HG02610 (cell line): ENCODE measurements around the gene EHMT1.
A peak's percentile ranks its signal among the peaks of the same experiment; 100 is the strongest.
"Not testable (repeated sequence)": the region's sequence is repeated elsewhere in the genome, so short reads cannot be mapped to it uniquely, and the experiment has no call there.

Experiments used
- ATAC-seq: cut with Tn5 transposase; IDR thresholded peaks from one replicate; pipeline ENCODE4 v1.9.1; 2021; ENCODE audit warnings: mild to moderate bottlenecking, moderate library complexity; ENCODE audit not compliant: unreplicated experiment

Gene EHMT1

GRCh38 chr9:137715866-137716693, 97.3 kb downstream of the EHMT1 start:
- ATAC-seq, result not testable (repeated sequence)

GRCh38 chr9:137716694-137717287, 98.0 kb downstream of the EHMT1 start:
- ATAC-seq, result no peak

- no peak for ATAC-seq
Observed at GRCh38 chr9:137717776-137718327, 99.0 kb downstream of the EHMT1 start.

GRCh38 chr9:137719194-137719593, 100.4 kb downstream of the EHMT1 start:
- no peak for ATAC-seq

- no peak for ATAC-seq
Observed at GRCh38 chr9:137720571-137721110, 101.8 kb downstream of the EHMT1 start.

GRCh38 chr9:137721479-137721878, 102.7 kb downstream of the EHMT1 start:
- ATAC-seq, result no peak

GRCh38 chr9:137721899-137722298, 103.1 kb downstream of the EHMT1 start:
- no peak for ATAC-seq

- no peak for ATAC-seq
Observed at GRCh38 chr9:137722481-137722880, 103.7 kb downstream of the EHMT1 start.

GRCh38 chr9:137723356-137723755, 104.6 kb downstream of the EHMT1 start:
- not testable (repeated sequence) for ATAC-seq

GRCh38 chr9:137723783-137724445, 105.1 kb downstream of the EHMT1 start:
- ATAC-seq, result no peak

GRCh38 chr9:137724818-137725240, 106.0 kb downstream of the EHMT1 start:
- ATAC-seq, result no peak

GRCh38 chr9:137725598-137725997, 106.8 kb downstream of the EHMT1 start:
- ATAC-seq, result no peak

GRCh38 chr9:137726336-137726735, 107.5 kb downstream of the EHMT1 start:
- ATAC-seq, result peak; percentile 50

- no peak for ATAC-seq
Observed at GRCh38 chr9:137726764-137727163, 108.0 kb downstream of the EHMT1 start.

GRCh38 chr9:137727716-137728115, 108.9 kb downstream of the EHMT1 start:
- ATAC-seq, result no peak

GRCh38 chr9:137728444-137729311, 109.9 kb downstream of the EHMT1 start:
- ATAC-seq, result no peak

- no peak for ATAC-seq
Observed at GRCh38 chr9:137731216-137731946, 112.6 kb downstream of the EHMT1 start.

- ATAC-seq, result no peak
Observed at GRCh38 chr9:137731947-137732813, 113.4 kb downstream of the EHMT1 start.

- no peak for ATAC-seq
Observed at GRCh38 chr9:137733429-137733828, 114.6 kb downstream of the EHMT1 start.
